WTC11 (cell line): ENCODE data around the gene ENO2. TPM values are rescaled to one million over a fixed set of nuclear protein-coding genes. Genes with fewer than 3 reads are reported as not detected.

ENCODE experiments used
- ATAC-seq: fragments of 200-7000 bp; cut with Tn5 transposase; 2 replicates; pipeline ENCODE4 v1.10.0; 2021; ENCODE audit warnings: mild to moderate bottlenecking, moderate library complexity
- CTCF ChIA-PET: fragments of 300-600 bp; sonication (Branson Sonifier 250); formaldehyde crosslinking; loops from one replicate; lab custom pipeline; 2021; ENCODE audit warnings: antibody characterized with exemption; lab: Charles Lee
- POLR2A ChIA-PET: fragments of 350-600 bp; sonication (Branson Sonifier 250); formaldehyde crosslinking; loops from one replicate; lab custom pipeline; 2021; ENCODE audit warnings: antibody characterized with exemption; lab: Charles Lee
- DNase-seq: peaks from one replicate; pipeline ENCODE4 v3.0.0; 2021; ENCODE audit warnings: low spot score
- H3K27ac Mint-ChIP-seq: 2 replicates; pipeline ENCODE4 v1.8.0; 2021; ENCODE audit warnings: mixed read lengths
- H3K27me3 Mint-ChIP-seq: 2 replicates; pipeline ENCODE4 v1.8.0; 2021; ENCODE audit warnings: low read depth, mild to moderate bottlenecking, moderate library complexity, mixed read lengths
- H3K36me3 Mint-ChIP-seq: 2 replicates; pipeline ENCODE4 v1.8.0; 2021; ENCODE audit warnings: mixed read lengths
- H3K4me1 Mint-ChIP-seq: 2 replicates; pipeline ENCODE4 v1.8.0; 2022; ENCODE audit warnings: mixed read lengths
- H3K4me3 Mint-ChIP-seq: 2 replicates; pipeline ENCODE4 v1.8.0; 2021; ENCODE audit warnings: mild to moderate bottlenecking, moderate library complexity, mixed read lengths
- H3K9me3 Mint-ChIP-seq: 2 replicates; pipeline ENCODE4 v1.8.0; 2021; ENCODE audit warnings: mixed read lengths
- NFYB ChIP-seq: sonication (generic); formaldehyde crosslinking; conservative IDR thresholded peaks from 2 replicates; pipeline ENCODE4 v1.8.0; 2022; ENCODE audit warnings: low read depth, missing genetic modification reagents
- NR1H2 ChIP-seq: sonication (generic); formaldehyde crosslinking; IDR thresholded peaks from 2 replicates; pipeline ENCODE4 v1.9.0; 2021; ENCODE audit warnings: mild to moderate bottlenecking, moderate library complexity, missing genetic modification reagents
- NR3C1 ChIP-seq: sonication (generic); formaldehyde crosslinking; conservative IDR thresholded peaks from 2 replicates; pipeline ENCODE4 v1.8.1; 2023; ENCODE audit warnings: low read depth, mild to moderate bottlenecking, missing genetic modification reagents
- RORB ChIP-seq: fragments of 250-450 bp; sonication (Bioruptor Pico); IDR thresholded peaks from 2 replicates; pipeline ENCODE4 v1.9.0; 2021; ENCODE audit warnings: mild to moderate bottlenecking
- SMAD4 ChIP-seq: sonication (generic); formaldehyde crosslinking; IDR thresholded peaks from 2 replicates; pipeline ENCODE4 v1.8.0; 2022; ENCODE audit warnings: mild to moderate bottlenecking, missing genetic modification reagents
- ZNF423 ChIP-seq: fragments of 250-450 bp; sonication (Bioruptor Pico); IDR thresholded peaks from 2 replicates; pipeline ENCODE4 v2.1.2; 2022; ENCODE audit warnings: mild to moderate bottlenecking, moderate library complexity
- total RNA-seq: library from RNA; stranded (reverse); gene quantifications from 3 replicates; pipeline ENCODE4 v1.2.3, GENCODE V29; 2021
- TF ChIP-seq, protein P1 (sequence below): fragments of 250-450 bp; sonication (Bioruptor Pico); IDR thresholded peaks from 2 replicates; pipeline ENCODE4 v2.1.2; 2022; ENCODE audit warnings: mild to moderate bottlenecking, moderate library complexity
- TF ChIP-seq, protein P2 (sequence below): sonication (generic); formaldehyde crosslinking; IDR thresholded peaks from 2 replicates; pipeline ENCODE4 v1.8.1; 2023; ENCODE audit warnings: mild to moderate bottlenecking, missing genetic modification reagents, moderate library complexity
- TF ChIP-seq, protein P3 (sequence below): sonication (generic); formaldehyde crosslinking; IDR thresholded peaks from 2 replicates; pipeline ENCODE4 v1.8.0; 2022; ENCODE audit warnings: mild to moderate bottlenecking, missing genetic modification reagents
- TF ChIP-seq, protein P4 (sequence below): sonication (generic); formaldehyde crosslinking; IDR thresholded peaks from 2 replicates; pipeline ENCODE4 v1.8.1; 2023; ENCODE audit warnings: mild to moderate bottlenecking, moderate library complexity, missing genetic modification reagents

Gene ENO2
- total RNA-seq, 1 experiment from 2014 or later, result 118 TPM

DNA sequence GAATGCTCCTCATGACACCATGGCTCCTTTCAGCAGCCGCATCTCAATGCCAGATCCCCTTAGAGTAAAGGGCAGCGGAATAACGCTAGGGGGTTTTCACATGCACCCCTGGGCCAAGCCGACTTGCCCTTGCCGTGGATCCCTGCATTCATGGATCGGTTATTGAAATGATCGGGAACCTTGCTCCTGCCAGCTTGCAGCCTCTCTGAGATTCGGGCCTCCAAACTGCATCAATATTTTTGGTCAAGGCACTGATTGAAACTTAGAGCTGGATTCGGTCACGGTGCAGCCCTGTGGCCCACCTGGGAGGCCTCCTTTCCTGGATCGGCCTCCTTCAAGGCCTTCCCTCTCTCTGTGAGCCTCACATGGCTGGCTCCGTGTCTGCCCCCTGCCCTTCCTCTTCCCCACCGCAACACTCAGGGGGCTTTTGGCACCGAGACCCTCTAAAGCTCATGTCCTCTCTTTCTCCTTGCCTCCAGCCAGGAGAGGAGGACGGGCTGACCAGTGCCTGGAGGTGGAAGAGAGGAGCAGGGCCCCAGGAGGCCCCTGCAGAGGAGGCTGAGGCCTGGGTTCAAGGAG is 38.6 kb downstream of the ENO2 start (continued):
- TF ChIP-seq, protein P1, sequence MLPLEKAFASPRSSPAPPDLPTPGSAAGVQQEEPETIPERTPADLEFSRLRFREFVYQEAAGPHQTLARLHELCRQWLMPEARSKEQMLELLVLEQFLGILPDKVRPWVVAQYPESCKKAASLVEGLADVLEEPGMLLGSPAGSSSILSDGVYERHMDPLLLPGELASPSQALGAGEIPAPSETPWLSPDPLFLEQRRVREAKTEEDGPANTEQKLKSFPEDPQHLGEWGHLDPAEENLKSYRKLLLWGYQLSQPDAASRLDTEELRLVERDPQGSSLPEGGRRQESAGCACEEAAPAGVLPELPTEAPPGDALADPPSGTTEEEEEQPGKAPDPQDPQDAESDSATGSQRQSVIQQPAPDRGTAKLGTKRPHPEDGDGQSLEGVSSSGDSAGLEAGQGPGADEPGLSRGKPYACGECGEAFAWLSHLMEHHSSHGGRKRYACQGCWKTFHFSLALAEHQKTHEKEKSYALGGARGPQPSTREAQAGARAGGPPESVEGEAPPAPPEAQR (CRISPR knock-in tag), result no peak
- TF ChIP-seq SMAD4 (CRISPR knock-in tag), result no peak
- no peak for TF ChIP-seq RORB (CRISPR knock-in tag)
- no peak for TF ChIP-seq NR1H2 (CRISPR knock-in tag)
- no peak for TF ChIP-seq NR3C1 (CRISPR knock-in tag)
- TF ChIP-seq, all 79 proteins: peak for 0

DNA sequence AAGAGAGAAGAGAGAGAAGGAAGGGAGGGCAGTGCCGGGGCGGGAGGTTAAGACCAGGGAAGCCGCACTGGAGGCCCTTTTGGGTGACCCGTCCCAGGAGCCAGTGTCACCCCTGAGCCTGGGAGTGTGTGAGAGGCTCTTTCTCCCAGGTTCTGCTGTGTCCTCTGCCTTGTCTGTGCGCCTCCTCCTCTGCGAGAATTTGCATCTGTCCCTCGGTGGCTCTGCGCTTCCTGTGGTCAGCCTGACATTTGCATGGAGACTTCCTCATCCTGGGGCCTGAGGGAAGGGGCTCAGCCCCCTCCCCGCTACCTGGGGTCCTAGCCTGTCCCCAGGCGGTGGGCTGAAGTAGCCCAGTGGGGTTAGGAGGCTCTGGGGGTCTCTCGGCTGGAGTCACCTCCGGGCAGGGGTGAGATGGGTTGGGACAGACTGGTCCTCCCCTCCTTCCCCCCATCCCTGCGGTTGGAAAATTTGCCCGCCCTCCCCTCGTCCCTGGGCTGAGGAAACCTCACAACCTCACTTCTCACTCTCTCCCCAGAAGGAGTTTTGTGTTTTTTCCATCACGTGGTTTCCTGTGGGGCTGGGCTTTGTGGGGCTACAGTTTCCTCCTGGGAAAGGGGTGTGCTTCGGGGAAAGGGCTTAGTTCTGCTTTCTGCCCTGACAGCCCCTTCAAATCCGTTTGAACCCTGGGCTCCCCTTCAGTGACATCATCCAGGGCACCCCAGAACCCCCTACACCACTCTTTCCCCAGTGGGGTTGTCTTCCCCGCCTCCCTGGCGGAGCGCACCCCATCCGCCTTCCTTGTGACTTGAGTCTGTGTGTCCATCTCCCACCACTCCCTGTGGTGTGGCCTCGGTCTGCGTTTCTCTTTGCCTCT is 39.3 kb downstream of the ENO2 start:
- H3K36me3 Mint-ChIP-seq, result no peaks in the 10 kb centered on the region
- DNase-seq (no peak), ATAC-seq (no peak; the same call in 1 of the 2 replicates)
- no peak overlapping the region for H3K4me3 Mint-ChIP-seq
- ChIA-PET CTCF (interaction anchor here (1.6 to 2.7 kb wide), 3 partner anchors 8 to 155 kb away, joined by 4 to 12 read pairs (median 10); no protein-coding TSS in a partner anchor), POLR2A (interaction anchor here (1.2 kb wide), 1 partner anchor 10 kb away, joined by 3 read pairs; the partner anchor contains the start of genes C12orf57 and RNU7-1)
- H3K27ac Mint-ChIP-seq, result peak overlapping the region; percentile 36
- peaks cover 23% of the 10 kb centered on the region for H3K4me1 Mint-ChIP-seq
- no peaks in the 10 kb centered on the region for H3K9me3 Mint-ChIP-seq
- H3K27me3 Mint-ChIP-seq, result no peaks in the 10 kb centered on the region
- TF ChIP-seq ZNF423 (CRISPR knock-in tag), result no peak
- TF ChIP-seq, protein P2, sequence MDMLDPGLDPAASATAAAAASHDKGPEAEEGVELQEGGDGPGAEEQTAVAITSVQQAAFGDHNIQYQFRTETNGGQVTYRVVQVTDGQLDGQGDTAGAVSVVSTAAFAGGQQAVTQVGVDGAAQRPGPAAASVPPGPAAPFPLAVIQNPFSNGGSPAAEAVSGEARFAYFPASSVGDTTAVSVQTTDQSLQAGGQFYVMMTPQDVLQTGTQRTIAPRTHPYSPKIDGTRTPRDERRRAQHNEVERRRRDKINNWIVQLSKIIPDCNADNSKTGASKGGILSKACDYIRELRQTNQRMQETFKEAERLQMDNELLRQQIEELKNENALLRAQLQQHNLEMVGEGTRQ (CRISPR knock-in tag), result peak; percentile 64
- TF ChIP-seq, all 79 proteins: peak for 1

DNA sequence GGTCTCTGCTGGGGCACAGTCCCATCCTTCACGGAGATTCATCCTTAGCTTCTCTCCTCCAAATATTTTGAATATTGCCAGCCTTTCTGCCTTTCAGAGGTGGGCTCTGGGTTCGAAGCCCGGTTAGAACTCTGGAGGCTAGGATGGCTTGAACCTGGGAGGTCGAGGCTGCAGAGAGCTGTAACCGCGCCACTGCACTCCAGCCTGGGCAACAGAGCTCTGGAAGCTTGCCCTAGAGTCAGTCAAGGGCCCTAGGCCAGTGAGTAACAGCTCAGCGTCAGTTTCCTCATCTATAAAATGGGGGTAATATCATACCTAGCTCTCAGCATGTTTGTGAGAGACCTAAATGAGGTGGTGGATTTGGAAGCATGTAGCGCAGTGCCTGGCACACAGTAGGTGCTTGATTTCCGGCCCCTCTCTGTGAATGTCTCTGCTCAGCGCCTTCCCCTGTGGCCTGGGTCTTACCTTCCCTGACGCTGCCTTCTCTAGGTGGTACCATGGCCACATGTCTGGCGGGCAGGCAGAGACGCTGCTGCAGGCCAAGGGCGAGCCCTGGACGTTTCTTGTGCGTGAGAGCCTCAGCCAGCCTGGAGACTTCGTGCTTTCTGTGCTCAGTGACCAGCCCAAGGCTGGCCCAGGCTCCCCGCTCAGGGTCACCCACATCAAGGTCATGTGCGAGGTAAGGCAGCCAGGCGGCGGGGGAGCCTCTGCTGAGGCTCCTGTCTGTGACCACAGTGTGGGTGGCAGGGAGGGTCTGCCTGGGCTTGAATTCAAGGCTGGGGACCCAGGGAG is 40.1 kb downstream of the ENO2 start:
- no peaks in the 10 kb centered on the region for H3K36me3 Mint-ChIP-seq
- peak overlapping the region; percentile 49 for H3K27ac Mint-ChIP-seq
- ATAC-seq (no peak), DNase-seq (no peak)
- TF ChIP-seq, protein P3, sequence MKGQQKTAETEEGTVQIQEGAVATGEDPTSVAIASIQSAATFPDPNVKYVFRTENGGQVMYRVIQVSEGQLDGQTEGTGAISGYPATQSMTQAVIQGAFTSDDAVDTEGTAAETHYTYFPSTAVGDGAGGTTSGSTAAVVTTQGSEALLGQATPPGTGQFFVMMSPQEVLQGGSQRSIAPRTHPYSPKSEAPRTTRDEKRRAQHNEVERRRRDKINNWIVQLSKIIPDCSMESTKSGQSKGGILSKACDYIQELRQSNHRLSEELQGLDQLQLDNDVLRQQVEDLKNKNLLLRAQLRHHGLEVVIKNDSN, result no peak
- no peak for TF ChIP-seq NFYB (CRISPR knock-in tag)
- TF ChIP-seq, protein P4, sequence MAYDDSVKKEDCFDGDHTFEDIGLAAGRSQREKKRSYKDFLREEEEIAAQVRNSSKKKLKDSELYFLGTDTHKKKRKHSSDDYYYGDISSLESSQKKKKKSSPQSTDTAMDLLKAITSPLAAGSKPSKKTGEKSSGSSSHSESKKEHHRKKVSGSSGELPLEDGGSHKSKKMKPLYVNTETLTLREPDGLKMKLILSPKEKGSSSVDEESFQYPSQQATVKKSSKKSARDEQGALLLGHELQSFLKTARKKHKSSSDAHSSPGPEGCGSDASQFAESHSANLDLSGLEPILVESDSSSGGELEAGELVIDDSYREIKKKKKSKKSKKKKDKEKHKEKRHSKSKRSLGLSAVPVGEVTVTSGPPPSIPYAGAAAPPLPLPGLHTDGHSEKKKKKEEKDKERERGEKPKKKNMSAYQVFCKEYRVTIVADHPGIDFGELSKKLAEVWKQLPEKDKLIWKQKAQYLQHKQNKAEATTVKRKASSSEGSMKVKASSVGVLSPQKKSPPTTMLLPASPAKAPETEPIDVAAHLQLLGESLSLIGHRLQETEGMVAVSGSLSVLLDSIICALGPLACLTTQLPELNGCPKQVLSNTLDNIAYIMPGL (CRISPR knock-in tag), result no peak
- no peaks in the 10 kb centered on the region for H3K9me3 Mint-ChIP-seq
- H3K27me3 Mint-ChIP-seq, result no peaks in the 10 kb centered on the region
- ChIA-PET CTCF (interaction anchor here (1.8 kb wide), 1 partner anchor 10 kb away, joined by 5 read pairs; no protein-coding TSS in a partner anchor), POLR2A (interaction anchor here (1.2 kb wide), 1 partner anchor 10 kb away, joined by 3 read pairs; the partner anchor contains the start of genes C12orf57 and RNU7-1)
- no peak overlapping the region for H3K4me3 Mint-ChIP-seq
- H3K4me1 Mint-ChIP-seq, result peaks cover 29% of the 10 kb centered on the region
